Right lobe of liver (tissue), 4 donors: ENCODE results near the gene CNTNAP5.

Source experiments
- POLR2A ChIP-seq: fragments of 450-650 bp; IDR thresholded peaks from one replicate; pipeline ENCODE4 v1.6.1; 2017; ENCODE audit warnings: antibody characterized with exemption, mild to moderate bottlenecking
- TF ChIP-seq, protein P1 (sequence below), 4 donors: fragments of 200-600 bp in 3 of 4; fragments of 450-650 bp in 1 of 4; IDR thresholded peaks; one replicate each; pipeline versions ENCODE4 v1.5.1 to v1.8.0; 2016 to 2022; ENCODE audit warnings: antibody characterized with exemption in 4 of 4, mild to moderate bottlenecking in 2 of 4
- donor health status: DM: no; HTN: no; CAD: no.
- donor health status: DM: no; HTN: no; CAD: no.
- donor health status: DM: no; HTN: yes; CAD: no.

DNA sequence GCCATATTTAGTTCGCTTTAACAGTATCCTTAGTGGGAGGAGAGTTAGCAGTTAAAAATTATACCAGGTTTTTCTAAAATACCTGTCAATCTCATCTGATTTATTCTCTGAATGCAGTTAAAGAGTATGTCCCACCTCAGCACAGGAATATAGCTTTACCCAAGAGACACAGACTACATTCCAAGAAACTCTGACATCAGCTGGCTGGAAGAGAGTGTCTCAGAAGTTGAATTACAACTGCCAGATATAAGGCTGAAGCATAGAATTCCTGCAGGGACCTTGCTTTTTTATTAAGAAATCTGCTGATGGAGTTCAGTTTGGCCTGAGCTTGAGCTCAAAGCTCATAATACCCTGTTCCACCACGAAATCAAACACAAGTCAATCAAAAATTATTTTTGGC, 25.4 kb upstream of the CNTNAP5 start:
- TF ChIP-seq, protein P1, sequence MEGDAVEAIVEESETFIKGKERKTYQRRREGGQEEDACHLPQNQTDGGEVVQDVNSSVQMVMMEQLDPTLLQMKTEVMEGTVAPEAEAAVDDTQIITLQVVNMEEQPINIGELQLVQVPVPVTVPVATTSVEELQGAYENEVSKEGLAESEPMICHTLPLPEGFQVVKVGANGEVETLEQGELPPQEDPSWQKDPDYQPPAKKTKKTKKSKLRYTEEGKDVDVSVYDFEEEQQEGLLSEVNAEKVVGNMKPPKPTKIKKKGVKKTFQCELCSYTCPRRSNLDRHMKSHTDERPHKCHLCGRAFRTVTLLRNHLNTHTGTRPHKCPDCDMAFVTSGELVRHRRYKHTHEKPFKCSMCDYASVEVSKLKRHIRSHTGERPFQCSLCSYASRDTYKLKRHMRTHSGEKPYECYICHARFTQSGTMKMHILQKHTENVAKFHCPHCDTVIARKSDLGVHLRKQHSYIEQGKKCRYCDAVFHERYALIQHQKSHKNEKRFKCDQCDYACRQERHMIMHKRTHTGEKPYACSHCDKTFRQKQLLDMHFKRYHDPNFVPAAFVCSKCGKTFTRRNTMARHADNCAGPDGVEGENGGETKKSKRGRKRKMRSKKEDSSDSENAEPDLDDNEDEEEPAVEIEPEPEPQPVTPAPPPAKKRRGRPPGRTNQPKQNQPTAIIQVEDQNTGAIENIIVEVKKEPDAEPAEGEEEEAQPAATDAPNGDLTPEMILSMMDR (IDR thresholded peaks at IDR 0.05): no peak
- no peak for TF ChIP-seq POLR2A
